GM12874 (cell line): ENCODE results near the gene FUT3.

Source experiments
- TF ChIP-seq, protein P1 (sequence below): IDR thresholded peaks from 2 replicates; pipeline ENCODE4 v1.5.1; 2011; ENCODE audit warnings: low read depth, mild to moderate bottlenecking, control low read depth, low read length, moderate library complexity; ENCODE audit not compliant: insufficient read depth

The FUT3 gene

DNA sequence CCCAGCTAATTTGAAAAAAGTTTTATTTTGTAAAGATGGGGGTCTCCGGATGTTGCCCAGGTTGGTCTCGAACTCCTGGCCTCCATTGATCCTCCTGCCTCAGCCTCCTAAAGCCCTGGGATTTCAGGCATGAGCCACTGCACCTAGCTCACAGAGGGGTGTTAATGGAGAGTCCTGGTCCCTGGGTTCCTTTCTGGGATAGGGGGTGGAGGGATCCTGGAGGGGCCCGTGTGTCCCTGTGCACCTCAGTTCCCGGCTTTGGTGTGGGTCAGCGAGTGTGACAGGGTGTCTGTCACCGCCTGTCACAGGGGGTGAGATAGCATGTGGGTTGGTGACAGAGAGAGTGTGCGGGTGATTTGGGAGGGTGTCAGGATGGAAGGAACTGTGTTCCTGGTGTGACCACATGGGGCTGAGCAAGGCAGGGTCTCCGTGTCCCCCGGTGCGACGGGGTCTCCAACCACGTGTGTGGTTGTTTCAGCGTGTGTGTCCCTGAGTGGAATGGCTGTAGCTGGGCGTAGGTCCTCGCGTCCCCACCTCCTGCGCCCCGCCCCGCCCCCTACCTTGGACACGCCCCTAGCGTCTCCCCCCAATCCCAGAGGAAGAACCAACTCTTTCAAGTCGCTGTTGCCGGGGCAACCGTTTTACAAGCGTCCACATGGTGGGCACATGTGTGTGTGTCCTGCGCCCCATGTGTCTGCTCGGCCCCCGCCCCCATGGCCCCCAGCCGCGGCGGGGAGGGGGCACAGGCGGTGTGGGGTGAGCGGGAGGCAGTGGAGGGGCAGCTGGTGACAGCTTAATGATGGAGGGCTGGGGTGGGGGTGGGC is 49.2 kb downstream of the FUT3 start:
- TF ChIP-seq, protein P1, sequence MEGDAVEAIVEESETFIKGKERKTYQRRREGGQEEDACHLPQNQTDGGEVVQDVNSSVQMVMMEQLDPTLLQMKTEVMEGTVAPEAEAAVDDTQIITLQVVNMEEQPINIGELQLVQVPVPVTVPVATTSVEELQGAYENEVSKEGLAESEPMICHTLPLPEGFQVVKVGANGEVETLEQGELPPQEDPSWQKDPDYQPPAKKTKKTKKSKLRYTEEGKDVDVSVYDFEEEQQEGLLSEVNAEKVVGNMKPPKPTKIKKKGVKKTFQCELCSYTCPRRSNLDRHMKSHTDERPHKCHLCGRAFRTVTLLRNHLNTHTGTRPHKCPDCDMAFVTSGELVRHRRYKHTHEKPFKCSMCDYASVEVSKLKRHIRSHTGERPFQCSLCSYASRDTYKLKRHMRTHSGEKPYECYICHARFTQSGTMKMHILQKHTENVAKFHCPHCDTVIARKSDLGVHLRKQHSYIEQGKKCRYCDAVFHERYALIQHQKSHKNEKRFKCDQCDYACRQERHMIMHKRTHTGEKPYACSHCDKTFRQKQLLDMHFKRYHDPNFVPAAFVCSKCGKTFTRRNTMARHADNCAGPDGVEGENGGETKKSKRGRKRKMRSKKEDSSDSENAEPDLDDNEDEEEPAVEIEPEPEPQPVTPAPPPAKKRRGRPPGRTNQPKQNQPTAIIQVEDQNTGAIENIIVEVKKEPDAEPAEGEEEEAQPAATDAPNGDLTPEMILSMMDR: no peak

DNA sequence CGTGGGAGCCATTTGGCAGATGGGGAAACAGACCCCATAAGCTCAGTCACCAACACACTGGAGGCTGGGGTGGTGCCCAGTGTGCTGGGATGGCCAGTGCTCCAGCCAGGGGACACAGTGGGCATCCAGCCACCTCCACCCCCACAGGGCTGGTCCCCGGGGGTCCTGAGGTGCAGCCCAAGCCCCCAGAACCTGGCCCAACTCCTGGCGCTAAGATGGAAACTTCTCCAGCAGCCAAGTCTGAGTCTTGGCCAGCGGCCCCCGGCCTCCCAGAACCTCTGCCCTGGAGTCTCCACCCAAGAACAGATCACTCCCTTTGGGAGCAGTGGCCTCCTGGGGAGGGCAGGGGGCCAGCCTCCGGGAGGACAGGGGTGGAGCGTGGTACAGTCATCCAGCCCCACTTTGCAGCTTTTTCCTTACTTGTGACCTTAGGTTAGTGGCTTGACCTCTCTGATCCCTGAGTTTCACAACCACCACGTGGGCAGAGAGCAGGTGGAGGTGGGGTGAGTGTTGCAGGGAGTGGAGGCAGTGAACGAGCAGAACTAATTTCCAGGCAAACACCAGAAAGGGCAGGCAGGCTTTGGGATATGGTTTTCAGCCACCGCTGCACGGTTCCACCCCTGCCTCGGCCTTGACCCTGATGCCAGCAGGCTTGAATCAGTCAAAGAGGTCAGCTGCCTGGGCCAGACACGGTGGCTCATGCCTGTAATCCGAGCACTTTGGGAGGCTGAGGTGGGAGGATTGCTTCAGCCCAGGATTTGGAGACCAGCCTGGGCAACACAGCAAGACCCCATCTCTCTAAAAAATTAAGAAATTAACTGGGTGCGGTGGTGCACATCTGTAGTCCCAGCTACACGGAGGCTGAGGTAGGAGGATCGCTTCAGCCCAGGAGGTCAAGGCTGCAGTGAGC is 50.6 kb downstream of the FUT3 start:
- TF ChIP-seq, protein P1: no peak

DNA sequence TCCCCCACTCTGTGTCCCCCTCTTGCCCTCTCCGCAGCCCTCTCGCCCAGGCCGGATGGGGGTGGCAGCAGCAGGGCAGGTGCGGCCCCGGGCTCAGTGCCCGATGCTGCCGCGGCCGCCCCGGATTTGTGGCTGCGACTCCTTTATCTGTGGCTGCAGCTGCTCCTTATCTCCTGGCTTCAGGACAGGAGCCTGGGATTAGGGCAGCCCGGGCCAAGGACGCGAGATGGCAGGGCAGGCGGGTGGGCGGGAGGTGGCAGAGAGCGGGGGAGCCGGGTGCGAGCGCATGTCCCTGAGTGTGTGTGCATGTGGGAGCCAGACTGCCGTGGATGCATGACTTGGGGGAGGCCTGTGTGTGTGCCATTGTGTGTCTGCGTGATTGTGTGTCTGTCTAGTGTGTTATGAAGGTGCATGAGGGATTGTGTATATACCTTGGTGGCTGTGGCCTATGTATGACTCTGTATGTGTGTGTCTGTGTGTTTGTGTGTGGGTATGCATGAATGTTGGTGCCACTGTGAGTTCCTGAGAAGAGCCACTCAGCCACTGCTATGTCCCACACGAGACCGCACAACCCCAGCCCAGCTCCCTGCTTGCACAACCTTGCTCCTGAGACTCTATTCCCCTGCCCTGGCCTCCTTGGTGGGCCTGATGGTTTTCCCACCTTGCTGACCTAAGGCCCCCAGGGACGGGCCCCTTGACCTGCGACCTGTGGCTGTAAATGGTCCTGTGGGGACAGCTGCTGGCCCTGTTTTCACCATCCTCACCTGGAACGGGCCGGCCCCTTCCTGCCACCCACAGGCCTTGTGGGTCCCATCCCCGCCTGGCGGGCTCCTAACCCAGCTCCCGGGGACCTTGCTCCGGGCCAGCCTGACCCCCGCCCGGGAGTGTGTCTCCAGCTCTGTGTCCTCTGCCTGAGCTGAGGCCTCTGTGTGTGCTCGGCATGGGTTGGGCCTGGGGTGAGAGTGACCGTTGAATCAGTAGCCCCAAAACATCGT is 51.7 kb downstream of the FUT3 start:
- TF ChIP-seq, protein P1: no peak

DNA sequence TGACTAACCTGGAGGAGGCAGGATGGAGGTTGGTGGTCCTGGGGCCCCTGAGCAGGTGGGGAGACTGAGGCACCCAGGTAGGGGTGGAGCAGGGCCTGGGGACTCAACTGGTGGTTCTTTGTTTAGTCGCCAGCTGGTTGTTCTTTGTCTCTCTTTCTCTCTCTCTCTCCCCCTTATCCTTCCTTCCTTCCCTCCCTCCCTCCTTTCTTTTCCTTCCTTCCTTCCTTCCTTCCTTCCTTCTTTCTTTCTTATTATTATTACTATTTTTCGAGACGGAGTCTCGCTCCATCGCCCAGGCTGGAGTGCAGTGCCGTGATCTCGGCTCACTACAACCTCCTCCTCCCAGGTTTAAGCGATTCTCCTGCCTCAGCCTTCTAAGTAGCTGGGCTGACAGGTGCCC is 53.0 kb downstream of the FUT3 start:
- TF ChIP-seq, protein P1: no peak

DNA sequence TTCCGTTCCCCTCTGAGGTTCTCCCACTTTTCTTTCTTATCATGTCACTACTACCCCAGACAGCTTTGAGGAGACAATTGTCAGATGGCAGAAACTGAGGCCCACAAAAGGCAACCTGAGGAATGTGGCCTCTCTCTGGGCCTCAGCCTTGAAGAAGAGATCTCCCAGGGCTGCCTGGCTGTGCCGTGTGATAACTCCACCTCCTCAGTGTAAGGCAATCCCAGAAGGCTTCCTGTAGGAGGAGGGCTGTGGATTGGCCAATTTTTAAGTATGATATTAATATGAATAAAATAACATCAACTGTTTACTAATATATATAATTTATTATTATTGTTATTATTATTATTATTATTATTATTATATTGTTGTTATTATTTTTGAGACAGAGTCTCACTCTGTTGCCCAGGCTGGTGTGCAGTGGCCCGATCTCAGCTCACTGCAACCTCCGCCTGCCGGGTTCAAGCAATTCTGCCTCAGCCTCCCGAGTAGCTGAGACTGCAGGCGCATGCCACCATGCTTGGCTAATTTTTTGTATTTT is 55.8 kb downstream of the FUT3 start:
- TF ChIP-seq, protein P1: no peak

DNA sequence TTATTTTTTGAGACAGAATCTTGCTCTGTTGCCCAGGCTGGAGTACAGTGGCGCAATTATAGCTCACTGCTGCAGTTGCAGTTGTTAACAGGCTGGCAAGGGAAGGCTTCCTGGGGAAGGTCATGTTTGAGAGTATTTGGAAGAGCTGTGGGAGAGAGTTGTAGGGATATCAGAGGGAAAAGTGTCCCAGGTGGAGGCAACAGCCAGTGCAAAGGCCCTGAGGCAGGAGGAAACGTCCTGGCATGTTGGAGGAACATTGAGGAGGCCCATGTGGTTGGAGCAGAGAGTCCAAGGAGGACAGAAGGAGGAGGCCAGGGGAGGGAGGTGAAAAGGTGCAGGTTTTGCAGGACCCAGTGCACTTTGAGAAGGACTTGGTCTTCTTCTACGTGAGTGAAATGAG is 58.1 kb downstream of the FUT3 start:
- TF ChIP-seq, protein P1: no peak
